ENCODE results near the gene KRT7.

The KRT7 gene

GRCh38 chr12:52197371-52198231 lies 35.4 kb upstream of the KRT7 start:
- no peak overlapping the region for H3K4me3 ChIP-seq (ENCODE audit: insufficient read depth, low read length, poor library complexity, severe bottlenecking)
- no peaks in the 10 kb centered on the region for H3K27me3 ChIP-seq (ENCODE audit: low read length)
- no peak overlapping the region for H3K9ac ChIP-seq (ENCODE audit: low read length)
- no peaks in the 10 kb centered on the region for H3K9me3 ChIP-seq (ENCODE audit: insufficient read depth, low read length)
- no peaks in the 10 kb centered on the region for H3F3A ChIP-seq (ENCODE audit: insufficient read depth)
- H2AFZ ChIP-seq (ENCODE audit: low read depth, low read length, severe bottlenecking), result no peak overlapping the region
- H4K20me1 ChIP-seq (ENCODE audit: low read depth, low read length), result no peaks in the 10 kb centered on the region
- H3K79me2 ChIP-seq (ENCODE audit: insufficient read depth, low read length), result no peaks in the 10 kb centered on the region
- H3K9me2 ChIP-seq (replicated peaks; ENCODE audit: insufficient read depth, low read length), result no peaks in the 10 kb centered on the region
- no peak for TF ChIP-seq CTCF (IDR thresholded peaks at IDR 0.05; ENCODE audit: insufficient read depth, low read length, poor library complexity, severe bottlenecking)
- TF ChIP-seq EZH2phosphoT487 (conservative IDR thresholded peaks at IDR 0.05; ENCODE audit: low read length), result no peak
- H3K36me3 ChIP-seq (ENCODE audit: low read length), result no peaks in the 10 kb centered on the region
- no peak overlapping the region for H3K4me2 ChIP-seq (ENCODE audit: low read depth, low read length, poor library complexity, severe bottlenecking)
- no peak overlapping the region for H3K27ac ChIP-seq (ENCODE audit: low read depth, low read length)

GRCh38 chr12:52198454-52199215 lies 34.4 kb upstream of the KRT7 start:
- Histone ChIP-seq H3F3A (ENCODE audit: insufficient read depth) (no peaks in the 10 kb centered on the region), H3K9ac (ENCODE audit: low read length) (no peak overlapping the region), H3K9me3 (ENCODE audit: insufficient read depth, low read length) (no peaks in the 10 kb centered on the region), H3K9me2 (replicated peaks; ENCODE audit: insufficient read depth, low read length) (no peaks in the 10 kb centered on the region), H3K4me2 (ENCODE audit: low read depth, low read length, poor library complexity, severe bottlenecking) (no peak overlapping the region), H3K27me3 (ENCODE audit: low read length) (no peaks in the 10 kb centered on the region), H2AFZ (ENCODE audit: low read depth, low read length, severe bottlenecking) (no peak overlapping the region), H4K20me1 (ENCODE audit: low read depth, low read length) (no peaks in the 10 kb centered on the region), H3K36me3 (ENCODE audit: low read length) (no peaks in the 10 kb centered on the region), H3K27ac (ENCODE audit: low read depth, low read length) (no peak overlapping the region), H3K79me2 (ENCODE audit: insufficient read depth, low read length) (no peaks in the 10 kb centered on the region), H3K4me3 (ENCODE audit: insufficient read depth, low read length, poor library complexity, severe bottlenecking) (no peak overlapping the region)
- TF ChIP-seq EZH2phosphoT487 (conservative IDR thresholded peaks at IDR 0.05; ENCODE audit: low read length) (no peak), CTCF (IDR thresholded peaks at IDR 0.05; ENCODE audit: insufficient read depth, low read length, poor library complexity, severe bottlenecking) (no peak)

GRCh38 chr12:52199294-52199919 lies 33.6 kb upstream of the KRT7 start:
- Histone ChIP-seq H3K79me2 (ENCODE audit: insufficient read depth, low read length) (no peaks in the 10 kb centered on the region), H3K4me3 (ENCODE audit: insufficient read depth, low read length, poor library complexity, severe bottlenecking) (no peak overlapping the region), H3F3A (ENCODE audit: insufficient read depth) (no peaks in the 10 kb centered on the region), H3K9me3 (ENCODE audit: insufficient read depth, low read length) (no peaks in the 10 kb centered on the region), H3K4me2 (ENCODE audit: low read depth, low read length, poor library complexity, severe bottlenecking) (no peak overlapping the region), H3K27me3 (ENCODE audit: low read length) (no peaks in the 10 kb centered on the region), H3K9me2 (replicated peaks; ENCODE audit: insufficient read depth, low read length) (no peaks in the 10 kb centered on the region), H3K36me3 (ENCODE audit: low read length) (no peaks in the 10 kb centered on the region), H2AFZ (ENCODE audit: low read depth, low read length, severe bottlenecking) (no peak overlapping the region), H3K27ac (ENCODE audit: low read depth, low read length) (no peak overlapping the region), H4K20me1 (ENCODE audit: low read depth, low read length) (no peaks in the 10 kb centered on the region), H3K9ac (ENCODE audit: low read length) (no peak overlapping the region)
- TF ChIP-seq CTCF (IDR thresholded peaks at IDR 0.05; ENCODE audit: insufficient read depth, low read length, poor library complexity, severe bottlenecking), result no peak
- TF ChIP-seq EZH2phosphoT487 (conservative IDR thresholded peaks at IDR 0.05; ENCODE audit: low read length), result no peak
